ENCODE data around the gene NEK7.

DNA sequence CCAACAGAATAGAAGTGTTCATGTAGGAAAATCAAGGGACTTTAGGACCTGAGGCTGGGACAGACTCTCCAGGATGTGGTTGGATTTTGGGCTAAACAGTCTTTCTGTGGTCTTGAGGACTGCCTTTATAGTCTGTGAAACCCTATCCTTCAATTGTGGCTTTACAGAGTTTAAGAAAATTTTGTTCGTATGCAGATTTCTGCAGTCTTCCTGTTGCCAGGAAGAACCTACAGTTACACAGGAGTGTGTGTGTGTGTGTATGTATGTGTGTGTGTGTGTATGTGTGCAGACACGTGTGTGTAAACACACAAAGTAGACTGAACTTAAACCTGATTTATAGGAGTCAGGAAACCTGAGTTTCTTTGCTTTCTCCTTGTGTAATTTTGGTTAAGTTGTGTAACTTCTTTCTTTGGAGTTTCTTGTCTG, 22.8 kb downstream of the NEK7 start:
- TF ChIP-seq, protein P1, sequence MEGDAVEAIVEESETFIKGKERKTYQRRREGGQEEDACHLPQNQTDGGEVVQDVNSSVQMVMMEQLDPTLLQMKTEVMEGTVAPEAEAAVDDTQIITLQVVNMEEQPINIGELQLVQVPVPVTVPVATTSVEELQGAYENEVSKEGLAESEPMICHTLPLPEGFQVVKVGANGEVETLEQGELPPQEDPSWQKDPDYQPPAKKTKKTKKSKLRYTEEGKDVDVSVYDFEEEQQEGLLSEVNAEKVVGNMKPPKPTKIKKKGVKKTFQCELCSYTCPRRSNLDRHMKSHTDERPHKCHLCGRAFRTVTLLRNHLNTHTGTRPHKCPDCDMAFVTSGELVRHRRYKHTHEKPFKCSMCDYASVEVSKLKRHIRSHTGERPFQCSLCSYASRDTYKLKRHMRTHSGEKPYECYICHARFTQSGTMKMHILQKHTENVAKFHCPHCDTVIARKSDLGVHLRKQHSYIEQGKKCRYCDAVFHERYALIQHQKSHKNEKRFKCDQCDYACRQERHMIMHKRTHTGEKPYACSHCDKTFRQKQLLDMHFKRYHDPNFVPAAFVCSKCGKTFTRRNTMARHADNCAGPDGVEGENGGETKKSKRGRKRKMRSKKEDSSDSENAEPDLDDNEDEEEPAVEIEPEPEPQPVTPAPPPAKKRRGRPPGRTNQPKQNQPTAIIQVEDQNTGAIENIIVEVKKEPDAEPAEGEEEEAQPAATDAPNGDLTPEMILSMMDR (IDR thresholded peaks at IDR 0.05): no peak
- TF ChIP-seq EP300 (IDR thresholded peaks at IDR 0.05): no peak

Measured in suprapubic skin (tissue), 3 donors.